ENCODE measurements around the gene SMARCD3. TPM values are rescaled to one million over a fixed set of nuclear protein-coding genes. Genes with fewer than 3 reads are reported as not detected.
A peak's percentile ranks its signal among the peaks of the same experiment; 100 is the strongest.

Gene SMARCD3
- total and polyA plus RNA-seq, 9 of the 15 experiments (the other 6 are each of a cell fraction or from before 2014, with no cell fraction given): 0.43 to 3.6 (median 2.6) TPM

DNA sequence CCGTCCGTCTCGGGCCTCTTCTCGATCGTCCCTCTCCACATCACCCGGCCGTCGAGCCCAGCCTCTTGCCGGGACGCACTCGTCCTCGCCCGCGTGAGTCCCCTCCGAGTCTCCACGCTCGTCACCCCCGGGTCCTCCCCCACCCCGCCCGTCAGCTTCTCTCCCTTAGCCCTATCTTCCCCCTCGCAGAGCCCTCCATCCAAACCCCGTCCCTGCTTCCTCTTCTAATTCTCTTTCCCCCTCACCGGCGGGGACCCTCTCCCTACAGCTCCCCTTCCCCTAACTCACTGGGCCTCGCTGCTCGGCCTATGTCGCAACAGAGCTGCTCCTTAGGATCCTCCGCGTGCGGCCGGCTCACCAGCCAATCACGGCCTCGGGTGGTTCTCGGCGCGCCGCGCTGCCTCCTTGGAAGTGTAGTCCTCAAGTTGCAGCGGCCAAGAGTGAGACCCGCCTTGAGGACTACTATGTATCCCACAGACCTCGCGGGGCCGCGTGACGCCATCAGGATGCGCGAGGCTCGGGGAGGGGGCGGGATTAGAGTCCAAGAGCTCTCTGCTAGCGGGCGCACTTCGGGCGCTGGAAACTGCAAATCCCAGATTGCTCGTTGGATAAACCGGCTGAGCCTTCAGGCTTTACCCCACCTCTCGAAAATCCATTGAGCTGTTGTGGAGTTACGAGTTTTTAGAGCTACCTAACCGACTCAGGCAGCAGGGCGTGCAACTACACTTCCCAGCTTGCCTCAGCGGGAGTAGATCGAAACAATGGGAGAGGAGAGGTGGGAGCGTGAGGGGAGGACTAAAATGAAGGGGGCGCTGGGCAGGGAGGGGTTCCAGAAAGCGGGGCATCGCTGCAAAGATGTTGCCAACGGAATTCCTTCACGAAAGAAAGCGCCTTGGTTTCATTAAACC lies 21.4 kb downstream of the SMARCD3 start, which contains the start of gene ABCF2 (continued):
- TF ChIP-seq HNRNPUL1 (IDR thresholded peaks at IDR 0.05; ENCODE audit: low read length) (no peak), KLF1 (tag; IDR thresholded peaks at IDR 0.05) (peak; percentile 38; the same call in 1 of the 2 replicates), SMAD1 (IDR thresholded peaks at IDR 0.05; ENCODE audit: low read depth, low read length, partially characterized antibody) (no peak), BCOR (IDR thresholded peaks at IDR 0.05) (peak; percentile 34), LARP7 (IDR thresholded peaks at IDR 0.05) (peak; percentile 83; the same call in 1 of the 2 replicates), RERE (CRISPR knock-in tag; IDR thresholded peaks at IDR 0.05; ENCODE audit: borderline replicate concordance) (no peak), BRF1 (IDR thresholded peaks at IDR 0.05; ENCODE audit: borderline replicate concordance, extremely low read depth, insufficient read length) (no peak), ATF2 (CRISPR knock-in tag; IDR thresholded peaks at IDR 0.05) (no peak), TAF9B (IDR thresholded peaks at IDR 0.05; ENCODE audit: partially characterized antibody) (peak; percentile 58), ZBTB1 (CRISPR knock-in tag; IDR thresholded peaks at IDR 0.05; ENCODE audit: borderline replicate concordance, low read depth) (peak; percentile 68; the same call in 1 of the 2 replicates), EHMT2 (IDR thresholded peaks at IDR 0.05) (no peak), ZNF696 (CRISPR knock-in tag; conservative IDR thresholded peaks at IDR 0.05) (no peak), POU5F1 (IDR thresholded peaks at IDR 0.05; ENCODE audit: borderline replicate concordance, low read depth, low read length, partially characterized antibody) (no peak)
- TF ChIP-seq, protein P1, sequence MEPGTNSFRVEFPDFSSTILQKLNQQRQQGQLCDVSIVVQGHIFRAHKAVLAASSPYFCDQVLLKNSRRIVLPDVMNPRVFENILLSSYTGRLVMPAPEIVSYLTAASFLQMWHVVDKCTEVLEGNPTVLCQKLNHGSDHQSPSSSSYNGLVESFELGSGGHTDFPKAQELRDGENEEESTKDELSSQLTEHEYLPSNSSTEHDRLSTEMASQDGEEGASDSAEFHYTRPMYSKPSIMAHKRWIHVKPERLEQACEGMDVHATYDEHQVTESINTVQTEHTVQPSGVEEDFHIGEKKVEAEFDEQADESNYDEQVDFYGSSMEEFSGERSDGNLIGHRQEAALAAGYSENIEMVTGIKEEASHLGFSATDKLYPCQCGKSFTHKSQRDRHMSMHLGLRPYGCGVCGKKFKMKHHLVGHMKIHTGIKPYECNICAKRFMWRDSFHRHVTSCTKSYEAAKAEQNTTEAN (CRISPR knock-in tag; IDR thresholded peaks at IDR 0.05): no peak
- TF ChIP-seq, protein P2, sequence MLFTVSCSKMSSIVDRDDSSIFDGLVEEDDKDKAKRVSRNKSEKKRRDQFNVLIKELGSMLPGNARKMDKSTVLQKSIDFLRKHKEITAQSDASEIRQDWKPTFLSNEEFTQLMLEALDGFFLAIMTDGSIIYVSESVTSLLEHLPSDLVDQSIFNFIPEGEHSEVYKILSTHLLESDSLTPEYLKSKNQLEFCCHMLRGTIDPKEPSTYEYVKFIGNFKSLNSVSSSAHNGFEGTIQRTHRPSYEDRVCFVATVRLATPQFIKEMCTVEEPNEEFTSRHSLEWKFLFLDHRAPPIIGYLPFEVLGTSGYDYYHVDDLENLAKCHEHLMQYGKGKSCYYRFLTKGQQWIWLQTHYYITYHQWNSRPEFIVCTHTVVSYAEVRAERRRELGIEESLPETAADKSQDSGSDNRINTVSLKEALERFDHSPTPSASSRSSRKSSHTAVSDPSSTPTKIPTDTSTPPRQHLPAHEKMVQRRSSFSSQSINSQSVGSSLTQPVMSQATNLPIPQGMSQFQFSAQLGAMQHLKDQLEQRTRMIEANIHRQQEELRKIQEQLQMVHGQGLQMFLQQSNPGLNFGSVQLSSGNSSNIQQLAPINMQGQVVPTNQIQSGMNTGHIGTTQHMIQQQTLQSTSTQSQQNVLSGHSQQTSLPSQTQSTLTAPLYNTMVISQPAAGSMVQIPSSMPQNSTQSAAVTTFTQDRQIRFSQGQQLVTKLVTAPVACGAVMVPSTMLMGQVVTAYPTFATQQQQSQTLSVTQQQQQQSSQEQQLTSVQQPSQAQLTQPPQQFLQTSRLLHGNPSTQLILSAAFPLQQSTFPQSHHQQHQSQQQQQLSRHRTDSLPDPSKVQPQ (CRISPR knock-in tag; IDR thresholded peaks at IDR 0.05; ENCODE audit: borderline replicate concordance): no peak
- TF ChIP-seq, protein P3, sequence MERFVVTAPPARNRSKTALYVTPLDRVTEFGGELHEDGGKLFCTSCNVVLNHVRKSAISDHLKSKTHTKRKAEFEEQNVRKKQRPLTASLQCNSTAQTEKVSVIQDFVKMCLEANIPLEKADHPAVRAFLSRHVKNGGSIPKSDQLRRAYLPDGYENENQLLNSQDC (CRISPR knock-in tag; IDR thresholded peaks at IDR 0.05): peak; percentile 1

All from K562 (cell line).